Measurements from ENCODE around the gene NRARP.

- no peak for TF ChIP-seq EZH2 (IDR thresholded peaks at IDR 0.05)
- TF ChIP-seq CTCF (IDR thresholded peaks at IDR 0.05 in 2 of 3, conservative IDR thresholded peaks at IDR 0.05 in 1 of 3; ENCODE audit: borderline replicate concordance in 1 of 3, insufficient read depth in 1 of 3, low read depth in 2 of 3, low read length in 2 of 3), result no peak
- no peak for TF ChIP-seq POLR2A (IDR thresholded peaks at IDR 0.05; ENCODE audit: borderline replicate concordance, extremely low read depth, insufficient read depth, insufficient read length)
- no peak for TF ChIP-seq RAD21 (IDR thresholded peaks at IDR 0.05; ENCODE audit: low read depth)
- TF ChIP-seq MAX (IDR thresholded peaks at IDR 0.05), result no peak
- no peak for TF ChIP-seq YY1 (IDR thresholded peaks at IDR 0.05; ENCODE audit: extremely low read depth, insufficient replicate concordance, low read depth, low read length)
Observed at GRCh38 chr9:137325799-137326198, 23.7 kb upstream of the NRARP start.
